ENCODE results near the gene ITGB8.

- no peak for TF ChIP-seq CTCF (IDR thresholded peaks at IDR 0.05)
- no peak for TF ChIP-seq POLR2A (IDR thresholded peaks at IDR 0.05)
These were observed 10.4 kb upstream of the ITGB8 start for GRCh38 chr7:20320322-20320721.

Data from thyroid gland (tissue), 4 donors.